Endothelial cell of umbilical vein (primary cell): Measurements from ENCODE around the gene BCL2L13.

Experiments used
- CTCF ChIP-seq, 2 donors: IDR thresholded peaks; 1 replicate in 1 of 2; 2 replicates in 1 of 2; pipeline ENCODE4 v1.5.1; 2011; ENCODE audit warnings: low read length in 2 of 2, mild to moderate bottlenecking in 2 of 2, moderate library complexity in 2 of 2, control low read depth in 1 of 2, inconsistent platforms in 1 of 2, low read depth in 1 of 2; ENCODE audit not compliant: insufficient read depth in 1 of 2; ENCODE audit errors: extremely low read depth in 1 of 2
- EZH2 ChIP-seq: IDR thresholded peaks from 2 replicates; pipeline ENCODE4 v1.6.1; 2012; ENCODE audit warnings: borderline replicate concordance, low read depth, mild to moderate bottlenecking, moderate library complexity, low read length, inconsistent platforms; ENCODE audit not compliant: severe bottlenecking
- POLR2A ChIP-seq: IDR thresholded peaks from 2 replicates; pipeline ENCODE4 v1.6.1; 2012; ENCODE audit warnings: low read depth, mild to moderate bottlenecking, control low read depth, low read length

- TF ChIP-seq POLR2A (no peak), CTCF (IDR thresholded peaks at IDR 0.05; ENCODE audit: extremely low read depth in 1 of 2, insufficient read depth in 1 of 2, low read depth in 1 of 2, low read length in 2 of 2) (no peak), EZH2 (no peak)
Measured at GRCh38 chr22:17705546-17705945, 67.0 kb downstream of the BCL2L13 start.
